ENCODE results near the gene FHIT. TPM values are rescaled to one million over a fixed set of nuclear protein-coding genes. Genes with fewer than 3 reads are reported as not detected.

The FHIT gene
- total RNA-seq, 4 donors from 2014 or later = 5.0 to 15.3 (median 8.3) TPM

- DNase-seq (ENCODE audit: low spot score in 2 of 2) = no peak
- intact Hi-C loops (cut with DNase I; ENCODE audit: low total_unique reads) = no loop called here
- TF ChIP-seq CTCF (IDR thresholded peaks at IDR 0.05) = no peak
- TF ChIP-seq POLR2A (IDR thresholded peaks at IDR 0.05) = no peak
- no peak overlapping the region for H3K4me3 ChIP-seq (ENCODE audit: low read depth, poor library complexity, severe bottlenecking)
- 38 to 57% methylated on average over 5 of the region's 5 CpGs for WGBS, 2 donors
Measured at GRCh38 chr3:61136191-61136590, 115.1 kb downstream of the FHIT start.

- no peak for TF ChIP-seq CTCF (IDR thresholded peaks at IDR 0.05)
- TF ChIP-seq POLR2A (IDR thresholded peaks at IDR 0.05) = no peak
- no peak overlapping the region for H3K4me3 ChIP-seq (ENCODE audit: low read depth, poor library complexity, severe bottlenecking)
- no peak for DNase-seq (ENCODE audit: low spot score in 2 of 2)
- 77 to 81% methylated on average over 3 of the region's 3 CpGs for WGBS, 2 donors
- intact Hi-C loops (cut with DNase I; ENCODE audit: low total_unique reads) = no loop called here
Measured at GRCh38 chr3:61134532-61134931, 116.7 kb downstream of the FHIT start.

GRCh38 chr3:61132062-61132461, 119.2 kb downstream of the FHIT start:
- DNase-seq (ENCODE audit: low spot score in 2 of 2) = no peak
- no peak overlapping the region for H3K4me3 ChIP-seq (ENCODE audit: low read depth, poor library complexity, severe bottlenecking)
- TF ChIP-seq POLR2A (IDR thresholded peaks at IDR 0.05) (no peak), CTCF (IDR thresholded peaks at IDR 0.05) (no peak)
- intact Hi-C loops (cut with DNase I; ENCODE audit: low total_unique reads) = no loop called here

- no peak overlapping the region for H3K4me3 ChIP-seq (ENCODE audit: low read depth, poor library complexity, severe bottlenecking)
- 83 to 86% methylated on average over 2 of the region's 2 CpGs for WGBS, 2 donors
- TF ChIP-seq CTCF (IDR thresholded peaks at IDR 0.05) (no peak), POLR2A (IDR thresholded peaks at IDR 0.05) (no peak)
Measured at GRCh38 chr3:61118830-61119229, 132.4 kb downstream of the FHIT start.

GRCh38 chr3:61117045-61117898, 134.0 kb downstream of the FHIT start:
- 81 to 88% methylated on average over 7 of the region's 7 CpGs for WGBS, 2 donors

More at GRCh38 chr3:61118830-61119229, 132.4 kb downstream of the FHIT start:
- no peak for DNase-seq (ENCODE audit: low spot score in 2 of 2)
- intact Hi-C loops (cut with DNase I; ENCODE audit: low total_unique reads) = no loop called here

More at GRCh38 chr3:61117045-61117898, 134.0 kb downstream of the FHIT start:
- intact Hi-C loops (cut with DNase I; ENCODE audit: low total_unique reads) = no loop called here
- H3K4me3 ChIP-seq (ENCODE audit: low read depth, poor library complexity, severe bottlenecking) = no peak overlapping the region
- DNase-seq (ENCODE audit: low spot score in 2 of 2) = no peak
- TF ChIP-seq POLR2A (IDR thresholded peaks at IDR 0.05) (no peak), CTCF (IDR thresholded peaks at IDR 0.05) (no peak)
